Endodermal cell (in vitro differentiated cells): ENCODE results near the gene FBXL19. TPM values are rescaled to one million over a fixed set of nuclear protein-coding genes. Genes with fewer than 3 reads are reported as not detected.

Experiments used
- DNase-seq: peaks from one replicate; pipeline ENCODE4 v3.0.0-alpha.2; 2017
- H3K27ac ChIP-seq: 2 replicates; pipeline ENCODE4 v1.5.1; 2013; ENCODE audit warnings: mild to moderate bottlenecking, low read depth, low read length, moderate library complexity
- H3K27me3 ChIP-seq: 2 replicates; pipeline ENCODE4 v1.6.1; 2013; ENCODE audit warnings: mild to moderate bottlenecking, low read length, moderate library complexity; ENCODE audit not compliant: insufficient read depth, control insufficient read depth, poor library complexity, severe bottlenecking
- H3K36me3 ChIP-seq: 2 replicates; pipeline ENCODE4 v1.7.0; 2013; ENCODE audit warnings: mild to moderate bottlenecking, low read length, moderate library complexity; ENCODE audit not compliant: control insufficient read depth, insufficient read depth
- H3K4me1 ChIP-seq: one replicate; pipeline ENCODE4 v1.7.0; 2013; ENCODE audit warnings: low read length; ENCODE audit not compliant: control insufficient read depth, insufficient read depth
- H3K4me3 ChIP-seq: 2 replicates; pipeline ENCODE4 v1.5.1; 2013; ENCODE audit warnings: mild to moderate bottlenecking, low read length, moderate library complexity
- H3K9ac ChIP-seq: 2 replicates; pipeline ENCODE4 v1.6.1; 2013; ENCODE audit warnings: mild to moderate bottlenecking, low read length, moderate library complexity; ENCODE audit not compliant: poor library complexity, severe bottlenecking; ENCODE audit errors: extremely low read depth
- H3K9me3 ChIP-seq: 2 replicates; pipeline ENCODE4 v1.6.1; 2013; ENCODE audit warnings: mild to moderate bottlenecking, low read length, moderate library complexity; ENCODE audit not compliant: control insufficient read depth
- H3K27ac Mint-ChIP-seq: 2 replicates; pipeline ENCODE4 v1.8.0; 2020; ENCODE audit warnings: mixed read lengths
- H3K27me3 Mint-ChIP-seq: 2 replicates; pipeline ENCODE4 v1.8.0; 2021; ENCODE audit warnings: mild to moderate bottlenecking, mixed read lengths; ENCODE audit not compliant: insufficient read depth
- H3K36me3 Mint-ChIP-seq: 2 replicates; pipeline ENCODE4 v1.8.0; 2020; ENCODE audit warnings: low read depth, mixed read lengths
- H3K4me1 Mint-ChIP-seq: 2 replicates; pipeline ENCODE4 v1.8.0; 2020; ENCODE audit warnings: mixed read lengths
- H3K4me3 Mint-ChIP-seq: 2 replicates; pipeline ENCODE4 v1.8.0; 2020; ENCODE audit warnings: mild to moderate bottlenecking, moderate library complexity, mixed read lengths
- H3K9me3 Mint-ChIP-seq: 2 replicates; pipeline ENCODE4 v1.8.0; 2020; ENCODE audit warnings: mild to moderate bottlenecking, mixed read lengths
- CTCF ChIP-seq: fragments of 200-600 bp; sonication (generic); conservative IDR thresholded peaks from 2 replicates; pipeline ENCODE4 v1.5.0; 2021; ENCODE audit warnings: antibody characterized with exemption, mild to moderate bottlenecking
- WGBS, 2 experiments: methylation state at CpG; one replicate each; pipeline versions ENCODE4 v1.1.5 to v1.1.7; 2013; ENCODE audit warnings: missing lambda C conversion rate in 2 of 2, mixed read lengths in 1 of 2; ENCODE audit not compliant: insufficient coverage in 1 of 2, insufficient read length in 1 of 2; 5-methylcytosine and 5-hydroxymethylcytosine counted together
- total RNA-seq, 2 donors: library from RNA; stranded (reverse); fragmentation: NEBNext Ultra II Directional in 1 of 2; extraction: Animal tissue kit (Norgen Biotek cat#: 25700) in 1 of 2; gene quantifications; 2 replicates in 1 of 2; 3 replicates in 1 of 2; pipeline ENCODE4 v1.2.1, GENCODE V29; 2021

Gene FBXL19
- total RNA-seq, 2 donors from 2014 or later: 74.0 to 84.3 TPM

DNA sequence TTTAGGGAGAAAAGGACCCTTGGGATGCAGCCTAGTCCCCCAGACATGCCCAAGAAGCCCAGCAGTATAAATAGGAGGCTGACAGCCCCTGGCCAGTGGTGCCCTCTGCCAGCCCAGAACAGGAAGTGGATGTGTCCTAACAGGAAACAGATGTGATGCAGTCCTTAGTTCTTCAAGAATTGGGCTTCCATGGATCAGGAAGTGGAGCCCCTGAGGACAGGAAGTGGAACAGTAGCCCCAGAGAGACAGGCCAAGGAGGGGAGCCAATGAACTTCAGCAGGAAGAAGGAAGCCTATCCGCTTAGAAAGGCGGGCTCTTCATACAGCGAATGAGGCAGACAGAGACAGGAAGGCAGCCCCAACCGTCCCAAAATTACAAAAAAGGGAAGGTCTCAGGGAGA, 19.8 kb upstream of the FBXL19 start:
- no peak for TF ChIP-seq CTCF
- H3K36me3 Mint-ChIP-seq: no peaks in the 10 kb centered on the region
- WGBS, 2 experiments: 92 to 97% methylated on average over 4 of the region's 4 CpGs

DNA sequence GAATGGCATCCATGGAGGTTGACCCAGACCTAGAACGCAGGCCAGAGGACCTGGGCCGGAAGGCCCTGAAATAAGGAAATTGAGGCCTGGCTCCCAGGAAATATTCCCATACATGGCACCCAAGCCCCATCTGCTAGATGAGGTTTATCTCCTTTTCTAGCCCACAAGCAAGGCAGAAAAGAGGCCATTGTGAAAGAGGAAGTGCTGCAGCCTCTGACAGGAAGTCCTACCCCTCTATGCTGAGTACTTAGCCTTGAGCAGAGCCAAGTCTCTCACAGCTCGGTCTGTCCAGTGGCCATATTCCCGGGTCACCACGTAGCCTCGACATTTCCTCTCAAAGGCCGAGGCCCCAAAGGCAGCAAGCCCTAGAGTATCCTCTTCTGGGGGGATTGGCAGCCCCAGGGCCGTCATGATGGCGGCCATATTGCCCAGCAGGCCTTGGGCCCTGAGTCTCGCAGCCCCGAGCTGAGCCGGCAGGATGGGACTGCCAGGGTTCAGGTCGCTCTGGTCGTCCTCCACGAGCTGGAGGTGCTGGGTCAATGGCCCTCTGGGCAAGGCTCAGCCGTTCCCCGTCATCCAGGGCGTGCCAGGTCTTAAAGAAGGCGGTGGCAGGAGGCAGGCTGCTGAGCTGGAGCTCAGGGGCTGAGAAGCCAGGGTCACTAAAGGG, 19.1 kb upstream of the FBXL19 start:
- Histone ChIP-seq H3K9me3 (no peaks in the 10 kb centered on the region), H3K27me3 (no peaks in the 10 kb centered on the region), H3K36me3 (no peaks in the 10 kb centered on the region), H3K27ac (no peak overlapping the region), H3K4me3 (no peak overlapping the region), H3K9ac (no peak overlapping the region), H3K4me1 (no peaks in the 10 kb centered on the region)
- DNase-seq: no peak
- WGBS, 2 experiments: 91 to 98% methylated on average over 17 to 19 of the region's 19 CpGs
- Mint-ChIP-seq H3K36me3 (no peaks in the 10 kb centered on the region), H3K27ac (no peak overlapping the region), H3K4me1 (peaks cover 4% of the 10 kb centered on the region), H3K9me3 (no peaks in the 10 kb centered on the region), H3K4me3 (no peak overlapping the region), H3K27me3 (peaks cover 9% of the 10 kb centered on the region)
- TF ChIP-seq CTCF: no peak

More for the DNA sequence above, 19.8 kb upstream of the FBXL19 start:
- H3K27me3 Mint-ChIP-seq: peaks cover 5% of the 10 kb centered on the region
- Histone ChIP-seq H3K27ac (no peak overlapping the region), H3K4me3 (no peak overlapping the region), H3K9ac (no peak overlapping the region), H3K9me3 (no peaks in the 10 kb centered on the region), H3K4me1 (no peaks in the 10 kb centered on the region), H3K27me3 (no peaks in the 10 kb centered on the region), H3K36me3 (no peaks in the 10 kb centered on the region)
- no peaks in the 10 kb centered on the region for H3K9me3 Mint-ChIP-seq
- H3K27ac Mint-ChIP-seq: peak overlapping the region; percentile 1
- no peak for DNase-seq
- H3K4me3 Mint-ChIP-seq: no peak overlapping the region
- peaks cover 4% of the 10 kb centered on the region for H3K4me1 Mint-ChIP-seq

DNA sequence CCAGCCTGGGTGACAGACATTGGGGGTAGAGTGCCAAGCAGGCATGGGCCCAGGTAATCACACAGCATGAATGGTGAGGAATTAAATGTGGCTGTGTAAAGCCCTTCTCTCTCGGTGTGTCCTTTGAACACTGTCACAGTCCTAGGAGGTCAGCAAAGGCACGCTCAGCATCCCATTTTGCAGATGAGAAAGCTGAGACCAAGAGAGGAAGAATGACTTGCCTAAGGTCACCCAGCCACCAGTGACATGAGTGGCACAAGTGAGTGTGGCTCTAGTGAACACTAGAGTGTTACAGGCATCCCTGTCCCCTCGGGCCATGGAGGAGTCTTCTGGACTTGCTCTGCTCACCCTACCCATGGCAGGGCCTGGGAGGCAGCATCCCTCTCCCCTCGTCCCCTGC, 16.3 kb upstream of the FBXL19 start:
- H3K36me3 Mint-ChIP-seq: no peaks in the 10 kb centered on the region
- H3K27ac Mint-ChIP-seq: no peak overlapping the region
- H3K4me3 Mint-ChIP-seq: no peak overlapping the region
- H3K27ac ChIP-seq: no peak overlapping the region
- TF ChIP-seq CTCF: no peak
- H3K9ac ChIP-seq: no peak overlapping the region
- H3K9me3 ChIP-seq: no peaks in the 10 kb centered on the region
- peaks cover 9% of the 10 kb centered on the region for H3K4me1 ChIP-seq
- 87 to 88% methylated on average over 3 to 4 of the region's 4 CpGs for WGBS, 2 experiments
- no peak overlapping the region for H3K4me3 ChIP-seq
- peaks cover 15% of the 10 kb centered on the region for H3K4me1 Mint-ChIP-seq
- no peak for DNase-seq
- peaks cover 8% of the 10 kb centered on the region for H3K27me3 Mint-ChIP-seq
- H3K36me3 ChIP-seq: no peaks in the 10 kb centered on the region
- no peaks in the 10 kb centered on the region for H3K27me3 ChIP-seq
- H3K9me3 Mint-ChIP-seq: no peaks in the 10 kb centered on the region
